GM18508 (cell line): Measurements from ENCODE around the gene NEU2.

Experiments used
- ATAC-seq: cut with Tn5 transposase; IDR thresholded peaks from one replicate; pipeline ENCODE4 v1.9.1; 2021; ENCODE audit warnings: moderate number of reproducible peaks; ENCODE audit not compliant: insufficient read depth, unreplicated experiment

NEU2 gene

DNA sequence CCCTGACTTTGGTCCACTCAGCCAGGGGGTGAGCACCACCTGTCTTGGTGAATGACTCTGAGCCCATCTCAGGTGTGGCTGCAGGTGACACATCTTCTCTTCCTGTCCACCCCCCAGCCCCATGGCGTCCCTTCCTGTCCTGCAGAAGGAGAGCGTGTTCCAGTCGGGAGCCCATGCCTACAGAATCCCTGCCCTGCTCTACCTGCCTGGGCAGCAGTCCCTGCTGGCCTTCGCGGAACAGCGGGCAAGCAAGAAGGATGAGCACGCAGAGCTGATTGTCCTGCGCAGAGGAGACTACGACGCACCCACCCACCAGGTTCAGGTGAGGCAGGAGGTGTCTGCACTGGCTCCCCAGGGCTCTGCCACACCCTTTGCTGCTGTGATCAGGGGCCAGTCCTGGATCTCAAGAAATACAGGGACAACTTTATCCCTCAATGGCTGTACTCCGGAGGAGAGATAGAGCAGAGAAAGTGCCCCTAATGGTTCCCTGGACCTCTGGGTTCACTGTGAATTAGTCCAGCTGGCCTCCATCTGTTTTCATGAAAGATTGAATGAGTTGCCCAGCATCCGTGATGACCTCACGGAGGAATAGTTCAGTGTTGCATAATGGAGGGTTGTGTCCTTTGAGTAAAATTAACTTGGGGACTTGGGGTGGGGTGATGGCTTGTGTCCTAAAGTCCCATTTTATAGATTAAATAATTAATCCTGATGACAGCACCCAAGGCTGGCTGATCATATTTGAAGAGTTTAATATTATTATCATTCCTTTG, at the start of gene NEU2:
Gene NEU2, plus strand, starts transcription at position 122 of the 770 bp plus-strand sequence. Its CDS starts 0 bp downstream, at position 122.
- ATAC-seq, result no peak

DNA sequence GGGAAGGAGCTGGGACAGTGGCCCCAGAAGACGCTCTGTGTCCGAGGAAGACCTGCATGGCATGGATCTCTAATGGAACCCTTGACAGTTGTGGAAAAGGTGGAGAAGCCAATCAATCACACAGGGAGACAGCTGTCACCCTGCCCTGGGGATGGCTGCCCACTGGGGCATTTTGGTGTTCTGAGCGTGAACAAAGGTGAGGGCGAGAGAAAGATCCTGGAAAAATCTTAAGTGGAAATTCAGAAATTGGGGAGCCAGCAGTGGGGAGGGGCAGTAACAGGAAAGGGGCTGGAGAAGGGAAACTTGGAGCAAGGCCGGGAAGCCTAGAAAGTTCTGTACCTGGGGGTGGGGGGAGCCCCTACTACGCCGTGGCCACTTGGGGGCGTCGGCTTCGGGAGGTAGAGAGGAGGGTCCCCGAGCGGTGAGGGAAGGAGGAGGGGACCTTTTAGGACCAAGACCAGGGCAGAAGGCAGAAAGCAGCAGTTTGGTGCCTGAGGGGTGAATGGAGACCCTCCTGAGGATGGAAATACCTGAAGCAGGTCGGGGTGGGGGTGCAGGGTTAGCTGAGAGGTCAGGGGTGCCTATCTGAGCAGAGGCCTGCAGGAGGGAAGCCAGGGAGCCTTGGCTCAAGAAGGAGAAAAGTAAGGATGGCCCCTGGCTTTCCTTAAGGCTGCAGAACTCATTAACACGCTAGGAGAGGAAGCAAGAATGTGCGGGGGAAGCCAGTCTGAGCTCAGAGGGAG, 49.4 kb upstream of the NEU2 start:
- no peak for ATAC-seq

DNA sequence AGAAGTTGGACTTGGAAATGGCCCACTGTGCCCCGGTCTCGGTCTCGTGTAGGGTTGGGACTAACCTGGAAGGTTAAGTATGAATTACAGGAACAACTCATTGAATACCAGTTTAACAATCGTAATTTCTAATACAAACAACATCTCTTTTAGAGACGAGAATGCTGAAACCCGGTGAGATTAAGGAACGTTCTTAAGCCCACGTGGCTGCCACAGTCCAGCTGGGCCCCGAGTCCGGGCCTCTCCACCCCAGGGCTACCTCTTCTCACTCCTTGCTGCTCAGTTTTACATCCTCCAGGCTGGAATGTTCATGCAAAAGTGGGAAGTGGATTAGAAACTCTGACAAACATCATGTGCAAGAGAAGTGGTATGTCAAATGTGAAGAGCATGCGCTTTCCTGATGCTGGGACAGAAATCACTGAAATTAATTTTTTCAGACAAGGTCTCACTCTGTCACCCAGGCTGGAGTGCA, 48.8 kb upstream of the NEU2 start:
- ATAC-seq, result no peak

DNA sequence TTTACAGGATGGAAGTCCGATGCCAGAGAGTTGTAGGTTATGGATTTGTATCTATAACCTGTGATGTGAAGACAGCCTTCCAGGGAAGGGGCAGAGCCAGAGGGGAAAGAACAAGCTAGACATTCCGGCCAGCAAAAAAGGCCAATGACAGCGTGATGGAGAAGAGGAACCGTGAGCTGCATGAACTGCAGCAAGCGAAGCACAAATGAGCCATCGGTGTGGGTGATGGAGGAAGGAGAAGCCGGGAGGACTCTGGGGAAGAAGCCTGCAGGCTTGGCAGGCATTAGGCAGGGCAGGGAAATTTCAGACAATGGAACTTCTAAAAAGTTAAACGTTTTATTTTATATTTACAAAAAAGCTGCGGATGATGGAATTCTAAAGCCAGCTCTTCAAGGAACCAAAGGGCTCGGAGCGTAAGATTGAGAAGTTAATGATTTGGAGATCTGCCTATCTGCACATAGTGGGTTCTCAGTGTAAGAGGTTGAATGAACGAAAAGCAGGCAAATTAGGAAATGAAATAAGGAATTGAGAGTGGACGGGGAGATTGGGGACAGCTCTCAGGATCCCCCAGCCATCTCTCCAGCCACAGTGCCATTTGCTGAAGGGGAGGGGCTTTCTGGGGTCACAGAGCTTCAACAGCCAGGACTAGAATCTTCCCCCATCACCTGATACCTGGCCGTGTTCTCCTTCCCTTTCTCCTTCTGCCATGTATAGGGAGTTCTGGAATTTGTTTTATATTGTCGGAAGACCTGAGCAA, 47.8 kb upstream of the NEU2 start:
- no peak for ATAC-seq

DNA sequence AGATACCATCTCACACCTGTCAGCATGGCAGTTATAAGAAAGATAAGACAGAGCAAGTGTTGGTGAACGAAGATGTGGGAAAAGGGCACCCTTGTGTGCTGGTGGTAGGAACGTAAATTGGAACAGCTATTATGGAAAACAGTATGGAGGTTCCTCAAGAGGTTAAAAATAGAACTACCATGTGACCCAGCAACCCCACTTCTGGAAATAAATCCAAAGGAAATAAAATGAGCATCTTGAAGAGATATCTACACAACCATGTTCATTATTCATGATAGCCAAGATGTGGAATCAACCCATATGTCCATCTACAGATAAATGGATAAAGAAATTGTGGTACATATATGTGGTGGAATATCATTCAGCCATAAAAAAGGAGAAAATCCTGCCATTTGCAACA, 46.3 kb upstream of the NEU2 start:
- no peak for ATAC-seq

DNA sequence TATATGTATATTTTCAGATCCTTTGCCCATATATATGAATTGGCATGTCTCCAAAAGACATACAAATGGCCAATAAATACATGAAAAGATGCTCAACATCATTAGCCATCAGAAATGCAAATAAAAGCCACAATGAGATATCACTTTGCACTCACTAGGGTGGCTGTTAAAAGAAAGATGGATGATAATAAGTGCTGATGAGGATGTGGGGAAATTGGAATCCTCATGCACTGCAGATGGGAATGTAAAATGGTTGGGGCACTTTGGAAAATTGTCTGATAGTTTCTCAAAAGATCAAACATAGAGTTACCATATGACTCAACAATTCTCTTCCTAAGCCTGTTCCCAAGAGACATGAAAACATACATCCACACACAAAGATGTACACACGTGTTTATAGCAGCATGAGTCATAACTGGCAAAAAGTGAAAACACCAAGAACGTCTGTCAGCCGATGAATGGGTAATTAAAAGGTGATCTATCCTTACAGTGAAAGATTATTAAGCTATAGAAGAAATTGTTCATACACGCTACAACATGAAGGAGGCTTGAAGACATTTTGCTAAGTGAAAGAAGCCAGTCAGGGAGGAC, 39.1 kb upstream of the NEU2 start:
- ATAC-seq, result no peak

DNA sequence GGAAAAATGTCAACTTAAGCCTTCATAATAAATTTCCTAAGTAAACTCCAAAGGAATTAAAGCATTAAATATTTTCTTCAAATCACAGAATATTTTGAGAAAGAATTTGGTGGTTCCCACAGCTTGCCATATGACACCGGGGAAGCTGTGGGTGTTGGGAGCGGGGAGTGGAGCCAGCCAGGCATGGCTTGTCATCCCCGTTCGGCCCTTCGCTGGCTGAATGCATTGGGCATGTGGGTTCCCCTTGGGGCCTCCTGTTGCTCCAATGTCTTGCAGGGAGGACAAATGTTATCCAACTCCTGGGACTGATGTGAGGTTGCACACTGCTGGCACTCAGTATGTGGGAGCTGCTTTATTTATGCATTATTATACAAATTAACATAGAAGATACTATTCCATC, 38.0 kb upstream of the NEU2 start:
- ATAC-seq, result no peak

DNA sequence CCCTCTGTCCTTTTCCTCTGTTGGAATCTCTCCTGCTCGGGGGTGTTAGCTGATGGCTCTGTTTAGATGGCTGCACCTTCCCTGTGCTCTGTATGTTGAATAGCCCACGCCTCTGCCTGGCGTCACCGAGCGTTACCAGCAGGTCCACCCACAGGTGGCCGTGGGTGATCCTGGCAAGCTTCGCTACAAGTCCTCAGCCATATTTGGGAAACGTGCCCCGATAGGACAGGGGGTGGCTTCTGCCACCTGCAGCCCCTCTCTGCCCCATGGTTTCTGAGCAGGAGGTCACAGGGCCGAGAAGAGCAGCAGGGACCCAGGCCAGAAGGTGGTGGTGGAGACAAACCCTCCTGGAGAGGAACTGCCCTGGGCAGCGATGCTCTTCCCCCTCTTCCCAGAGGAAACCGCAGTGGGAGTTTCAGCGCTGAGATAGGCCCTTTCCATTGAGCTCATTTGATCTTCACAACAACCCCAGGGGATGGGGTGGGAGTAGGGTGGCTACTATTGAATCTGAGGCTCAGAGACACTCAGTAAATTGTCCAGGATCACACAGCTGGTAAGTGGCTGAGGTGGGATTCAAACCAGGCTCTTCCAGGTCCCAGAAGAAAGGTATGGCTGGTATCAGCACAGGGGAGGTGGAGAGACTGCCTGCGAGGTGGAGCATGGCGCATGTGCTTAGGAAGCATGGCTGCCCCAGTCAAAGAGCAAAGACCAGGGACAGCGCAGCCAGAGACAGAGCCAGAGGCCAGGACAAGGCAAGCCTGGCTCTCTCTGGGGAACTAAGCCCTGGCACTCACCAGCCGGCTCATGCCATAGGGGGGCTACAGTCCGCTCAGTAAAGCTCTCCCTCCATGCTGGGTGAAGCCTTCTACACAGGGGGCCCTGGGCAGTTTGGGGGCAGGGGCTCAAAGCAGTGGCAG, 34.5 kb upstream of the NEU2 start:
- no peak for ATAC-seq

DNA sequence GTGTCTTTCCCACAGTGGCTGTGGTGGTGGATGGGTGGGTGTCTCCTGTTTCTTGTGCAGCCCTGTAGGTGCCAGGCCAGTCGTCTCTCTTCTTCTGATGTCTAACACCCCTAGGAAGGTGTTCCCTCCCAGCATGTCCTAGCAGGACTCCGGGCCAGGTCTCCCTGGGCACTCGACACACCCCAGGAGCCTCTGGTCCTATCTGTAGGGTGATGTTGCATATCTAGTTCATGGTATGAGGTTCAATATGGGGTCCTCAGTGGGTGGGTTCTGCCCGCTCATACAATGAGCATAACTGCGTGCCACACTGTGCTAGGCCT, 33.8 kb upstream of the NEU2 start:
- ATAC-seq, result no peak

DNA sequence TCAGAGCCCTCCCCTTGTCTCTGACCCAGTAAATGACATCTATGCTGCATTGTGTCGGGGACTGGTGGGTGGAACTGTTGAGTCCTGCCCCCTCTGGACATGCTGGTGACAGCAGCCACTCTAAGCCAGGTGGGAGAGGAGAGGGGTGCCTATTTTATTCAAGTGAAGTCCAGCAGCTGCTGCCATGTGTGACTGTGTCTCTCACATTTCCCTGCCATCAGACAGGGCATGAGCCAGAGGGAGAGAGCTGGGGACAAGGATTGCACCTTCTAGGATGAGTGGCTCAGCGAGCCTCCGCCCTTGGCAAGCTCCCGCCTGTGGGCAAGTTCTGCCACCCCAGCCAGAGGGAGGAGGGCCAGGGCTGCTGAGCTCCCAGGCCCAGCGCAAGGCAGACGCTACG, 33.1 kb upstream of the NEU2 start:
- no peak for ATAC-seq

DNA sequence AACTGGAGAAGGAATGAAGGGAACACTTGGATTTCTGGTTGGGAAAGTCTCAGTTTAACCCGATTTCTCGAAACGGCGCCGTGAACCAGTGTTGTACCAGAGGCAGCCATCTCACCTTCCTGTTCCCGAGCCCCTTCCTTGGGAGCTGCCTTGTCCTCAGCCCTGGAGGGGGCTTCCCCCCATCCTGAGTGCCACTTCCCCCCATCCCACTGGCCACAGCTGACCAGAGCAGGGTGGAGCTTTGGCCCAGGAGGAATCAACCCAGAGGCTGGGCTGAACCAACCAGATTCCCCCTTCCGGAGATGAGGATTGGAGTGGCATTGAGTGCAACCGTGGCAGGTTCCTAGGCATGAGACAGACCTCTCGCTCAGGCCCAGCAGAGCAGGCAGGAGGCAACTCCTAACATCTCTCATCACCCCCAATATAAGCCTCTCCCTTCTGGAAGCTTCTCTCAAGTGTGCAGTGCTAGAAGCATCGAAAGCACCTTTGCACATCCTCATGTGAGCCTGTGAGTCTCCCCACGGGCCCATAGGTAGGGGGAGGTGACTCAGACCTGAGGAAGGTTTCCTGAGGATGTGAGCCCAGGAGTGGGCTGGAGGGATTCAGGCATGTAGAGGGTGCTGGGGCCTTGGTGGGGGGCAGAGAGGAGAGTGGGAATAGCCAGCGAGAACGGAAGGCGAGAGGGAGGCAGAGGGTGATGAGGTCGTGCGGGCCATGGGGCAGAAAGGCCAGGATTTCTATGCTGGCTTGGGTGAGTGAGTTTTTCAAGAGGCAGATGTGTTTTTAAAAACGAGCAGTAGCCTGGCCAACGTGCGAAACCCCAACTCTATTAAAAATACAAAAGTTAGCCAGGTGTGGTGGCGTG, 31.4 kb upstream of the NEU2 start:
- ATAC-seq, result no peak

DNA sequence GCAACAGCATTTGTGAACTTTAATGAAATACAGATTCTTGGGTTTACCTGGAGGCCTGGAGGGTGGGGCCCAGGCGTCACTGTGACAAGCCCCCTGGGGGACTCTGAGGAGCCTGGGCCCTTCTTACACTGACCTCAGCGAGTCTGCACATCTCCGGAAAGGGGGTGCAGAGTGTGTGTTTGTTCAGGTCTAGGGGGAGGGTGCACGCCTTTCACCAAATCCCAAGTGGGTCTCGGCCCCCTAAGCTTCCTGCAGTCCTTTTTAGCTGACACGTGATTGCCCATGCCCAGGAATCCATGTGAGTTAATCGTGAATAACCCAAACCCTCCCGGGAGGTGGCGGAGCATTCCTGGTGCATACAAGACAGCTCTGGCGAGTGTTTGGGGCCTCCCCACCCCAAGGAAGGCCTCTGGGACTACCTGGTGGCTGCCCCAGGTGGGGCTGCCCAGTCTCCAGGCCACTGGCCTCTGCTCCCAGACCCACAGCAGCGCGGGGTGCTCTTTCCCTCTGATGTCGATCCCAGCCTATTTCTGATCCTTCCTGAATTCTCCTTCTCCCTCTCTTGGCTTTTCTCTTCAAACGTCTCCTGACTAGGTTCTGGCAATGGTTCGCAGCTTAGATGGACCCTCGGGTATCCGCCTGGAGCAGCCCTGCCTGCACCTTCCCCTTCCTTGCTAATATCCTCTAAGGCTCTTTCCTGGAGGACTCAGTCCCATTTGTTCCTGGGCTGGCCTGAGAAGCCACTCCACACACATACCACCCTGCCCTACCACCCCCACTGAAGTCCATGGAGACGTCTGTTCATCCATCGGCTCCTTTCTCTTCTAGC, 29.4 kb upstream of the NEU2 start:
- no peak for ATAC-seq

DNA sequence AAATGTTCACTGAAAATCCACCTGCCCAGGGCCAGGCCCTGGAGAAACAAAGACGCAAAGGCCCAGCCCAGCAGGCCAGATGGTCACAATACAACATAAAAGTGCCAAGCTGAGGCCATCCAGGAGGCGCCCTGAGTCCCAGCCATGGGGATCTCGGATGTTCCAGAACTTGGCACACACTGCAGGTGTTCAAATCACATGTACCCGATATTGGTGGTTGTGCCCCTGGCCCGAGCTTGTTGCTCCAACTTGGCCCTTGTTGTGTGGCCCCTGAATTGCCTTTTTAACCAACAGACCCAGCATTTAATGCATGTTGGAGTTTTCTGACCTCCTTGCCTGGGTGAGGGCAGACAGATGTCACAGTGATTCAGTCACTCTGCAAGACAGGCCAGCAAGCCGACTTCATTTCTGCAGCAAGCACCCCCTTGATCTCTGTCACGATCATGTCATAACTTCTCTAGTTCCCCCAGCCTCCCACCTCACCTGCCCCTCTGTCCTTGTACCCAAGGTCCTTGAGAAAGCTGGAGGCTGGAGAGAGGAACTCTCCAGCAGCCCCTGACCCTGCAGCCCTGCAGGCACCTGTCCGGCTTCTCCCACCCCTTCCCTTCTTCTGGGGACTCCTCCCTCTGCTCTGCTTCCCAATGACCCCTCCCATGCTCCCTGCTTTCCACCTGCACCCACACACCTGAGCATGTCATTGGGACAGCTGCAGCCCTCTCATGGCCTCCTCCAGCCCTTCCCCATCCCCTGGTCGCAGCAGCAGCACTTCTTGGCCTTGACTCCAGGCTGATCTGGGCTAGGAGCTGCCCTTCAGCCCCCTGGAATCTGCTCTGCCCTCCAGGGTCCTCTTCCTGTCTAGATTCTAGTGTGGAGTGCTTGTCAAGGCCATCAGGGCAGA, 28.6 kb upstream of the NEU2 start:
- ATAC-seq, result no peak

DNA sequence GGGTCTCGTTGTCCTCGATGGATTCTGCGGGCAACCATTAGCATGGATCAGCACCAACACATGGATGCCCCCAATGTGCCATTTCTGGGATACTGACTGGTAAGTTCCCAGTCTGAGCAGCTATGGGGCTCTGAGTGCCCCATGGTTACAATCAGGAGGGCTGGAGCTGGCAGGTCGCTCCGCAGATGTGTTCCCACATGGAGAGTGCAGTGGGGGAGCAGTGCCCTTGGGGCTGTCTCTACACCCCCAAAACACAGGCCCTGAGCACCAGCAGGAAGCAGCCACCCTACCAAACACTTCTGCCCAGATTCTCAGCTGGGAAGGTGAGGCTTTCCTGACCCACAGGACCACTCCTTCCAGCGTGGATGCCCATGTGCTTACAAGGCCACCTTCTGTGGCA, 27.4 kb upstream of the NEU2 start:
- ATAC-seq, result no peak

DNA sequence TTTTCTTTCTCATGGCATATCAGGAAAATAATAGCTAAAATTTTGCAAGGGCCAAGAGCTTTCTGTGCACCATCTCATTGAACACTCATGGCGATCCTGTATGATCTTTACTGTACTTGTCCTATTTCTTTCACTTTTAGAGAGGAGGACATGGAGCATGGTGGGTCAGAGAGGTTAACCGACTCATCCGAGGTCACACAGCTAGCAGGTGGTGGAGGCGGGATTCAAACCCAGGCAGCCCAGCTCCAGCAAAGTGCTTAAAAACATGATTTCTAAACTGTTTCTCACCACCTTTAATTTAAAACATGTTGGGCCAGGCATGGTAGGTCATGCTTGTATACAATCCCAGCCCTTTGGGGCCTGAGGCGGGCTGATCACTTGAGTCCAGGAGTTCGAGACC, 25.8 kb upstream of the NEU2 start:
- ATAC-seq, result no peak

DNA sequence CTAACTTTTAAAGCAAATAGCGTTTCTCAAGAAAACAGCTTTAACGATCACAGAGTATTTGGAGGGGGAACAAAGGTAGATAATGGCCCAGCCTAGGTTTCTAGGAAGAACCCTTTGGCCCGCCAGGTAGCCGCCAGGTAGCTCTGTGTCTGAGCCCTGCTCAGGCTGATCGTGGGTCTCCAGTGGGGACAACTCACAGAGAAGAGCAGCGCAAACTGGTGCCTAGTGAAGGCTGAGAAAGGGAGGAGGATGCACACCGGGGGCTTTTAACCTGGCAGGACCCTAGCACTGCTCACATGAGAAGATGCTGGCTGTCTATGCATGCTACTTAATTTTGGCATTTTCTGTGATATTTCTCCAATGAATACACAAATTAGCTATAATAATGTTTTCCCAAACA, 25.2 kb upstream of the NEU2 start:
- ATAC-seq, result no peak

DNA sequence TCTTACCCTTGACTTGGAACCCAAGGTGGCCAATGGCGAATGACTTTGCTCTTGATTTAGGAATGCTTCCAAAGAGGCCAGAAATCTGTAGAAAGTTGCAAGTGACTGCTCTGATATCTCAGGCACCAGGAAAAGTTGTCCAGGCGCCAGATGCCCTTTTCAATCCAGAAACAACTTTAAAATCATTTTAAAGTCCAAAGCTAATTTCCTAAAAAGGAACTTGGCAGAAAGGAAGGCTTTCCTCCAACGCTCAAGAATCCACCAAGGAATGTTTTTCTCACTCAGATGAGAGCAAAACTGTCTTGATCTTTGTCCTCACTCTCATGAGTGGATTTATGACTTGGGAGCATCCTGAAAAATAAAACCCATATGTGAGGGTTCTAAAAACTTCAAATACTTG, 24.7 kb upstream of the NEU2 start:
- ATAC-seq, result no peak
